Stimulated activated CD4-positive, alpha-beta T cell treated with anti-CD3 and anti-CD28 coated beads, Interleukin-1b, Interleukin-23, amount 100 ng/mL, for 48 hours (primary cell): ENCODE results near the gene RELN.

Source experiments
- DNase-seq: peaks from one replicate; pipeline ENCODE4 v3.0.0-alpha.2; 2020

Gene RELN

DNA sequence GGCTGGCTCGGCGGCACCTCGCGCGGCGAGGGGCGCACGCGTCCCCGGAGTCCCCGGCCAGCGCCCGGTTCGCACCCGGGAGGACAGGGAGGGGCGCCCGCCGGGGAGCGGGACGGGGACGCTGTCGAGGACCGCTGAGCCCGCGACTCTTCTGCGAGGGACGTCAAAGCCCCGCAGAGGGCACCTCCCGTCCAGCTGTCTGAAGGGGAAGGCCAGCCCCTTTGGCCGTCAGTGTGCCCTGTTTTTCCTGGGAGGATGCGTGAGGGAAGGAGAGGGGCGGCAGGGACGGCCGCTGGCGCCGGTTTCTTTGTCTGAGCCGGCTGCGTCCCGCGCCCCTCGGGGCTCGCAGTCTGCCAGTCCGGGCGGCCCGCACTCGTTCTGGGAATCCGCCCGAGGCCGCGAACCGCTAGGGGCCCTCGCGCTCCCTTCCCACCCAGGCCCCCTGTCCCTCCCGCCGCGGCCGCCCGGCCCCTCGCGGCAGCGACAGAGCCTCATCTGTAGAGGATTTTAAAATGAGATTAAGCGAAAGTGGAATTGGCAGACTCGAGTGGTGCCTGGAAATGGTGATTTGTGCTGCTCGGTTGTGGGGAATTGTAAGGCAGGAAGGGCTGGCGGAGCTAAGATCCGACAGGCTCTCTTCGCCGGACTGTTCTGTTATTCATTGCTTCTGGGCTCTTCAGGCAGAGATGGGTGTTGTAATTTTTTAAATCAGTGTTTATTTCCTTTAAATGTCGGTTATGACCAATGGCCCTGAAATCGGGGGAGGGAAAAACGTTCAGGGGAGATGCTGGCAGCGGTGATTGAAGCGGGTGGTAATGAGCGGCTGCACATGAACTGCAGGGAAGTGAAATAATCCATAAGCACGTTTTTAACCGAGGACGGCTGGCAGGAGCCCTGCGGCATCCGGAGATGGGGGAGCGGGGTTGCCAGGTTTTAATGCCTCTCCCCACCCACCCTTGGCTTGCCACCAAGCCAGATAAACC is 618 bp upstream of the RELN start:
- DNase-seq = no peak

DNA sequence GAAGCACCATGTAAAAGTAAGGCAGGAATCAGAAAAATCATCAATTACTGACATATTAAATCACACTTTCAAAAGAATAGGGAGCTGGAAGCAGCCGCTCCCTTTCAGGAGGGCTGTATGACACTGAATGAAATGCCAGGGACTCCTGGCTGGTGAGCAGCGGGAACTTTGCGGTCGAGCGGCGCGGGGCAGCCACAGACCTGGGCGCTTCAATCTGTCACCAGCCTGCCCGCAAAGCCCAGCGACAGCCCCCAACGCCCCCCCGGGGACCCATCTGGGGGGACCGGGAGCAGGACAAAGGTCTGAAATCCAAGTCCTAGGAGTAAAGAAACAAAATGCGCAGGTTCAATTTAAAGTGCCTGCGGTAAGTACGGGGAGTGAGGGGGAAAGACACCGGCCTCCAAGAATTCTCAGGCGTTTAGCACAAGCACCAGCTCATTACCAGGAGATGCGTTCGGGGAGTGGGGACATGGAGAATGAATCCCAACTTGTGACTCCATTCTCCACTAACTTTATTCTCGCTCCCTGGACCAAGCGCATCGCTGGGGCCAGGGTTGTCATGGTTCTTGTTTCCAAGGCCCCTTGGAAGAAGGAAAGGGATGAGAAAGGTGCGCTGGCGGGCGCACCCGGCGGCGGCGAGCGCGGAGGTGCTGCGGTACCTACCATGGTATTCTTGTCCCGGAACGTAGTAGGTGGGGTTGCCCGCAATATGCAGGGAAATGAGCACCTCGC is 824 bp downstream of the RELN start:
- no peak for DNase-seq

DNA sequence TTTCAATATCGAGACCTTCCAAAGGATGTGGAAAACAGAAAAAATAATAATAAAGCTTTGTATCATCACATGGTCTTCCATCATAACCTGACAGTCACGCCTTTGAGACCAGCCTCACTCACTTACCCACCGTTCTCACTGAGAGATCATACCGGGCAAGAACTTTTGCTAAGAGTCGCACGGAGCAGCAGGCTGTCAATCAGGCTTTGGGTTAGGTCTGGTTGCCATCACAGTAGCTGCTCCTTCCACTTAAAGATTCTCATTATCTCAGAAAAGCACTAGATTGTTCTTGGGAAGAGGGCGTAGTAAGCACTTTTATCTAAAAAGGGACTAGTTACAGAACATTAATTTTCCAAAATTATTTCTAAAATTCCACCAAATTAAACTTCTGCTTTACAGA is 2.0 kb downstream of the RELN start:
- no peak for DNase-seq

DNA sequence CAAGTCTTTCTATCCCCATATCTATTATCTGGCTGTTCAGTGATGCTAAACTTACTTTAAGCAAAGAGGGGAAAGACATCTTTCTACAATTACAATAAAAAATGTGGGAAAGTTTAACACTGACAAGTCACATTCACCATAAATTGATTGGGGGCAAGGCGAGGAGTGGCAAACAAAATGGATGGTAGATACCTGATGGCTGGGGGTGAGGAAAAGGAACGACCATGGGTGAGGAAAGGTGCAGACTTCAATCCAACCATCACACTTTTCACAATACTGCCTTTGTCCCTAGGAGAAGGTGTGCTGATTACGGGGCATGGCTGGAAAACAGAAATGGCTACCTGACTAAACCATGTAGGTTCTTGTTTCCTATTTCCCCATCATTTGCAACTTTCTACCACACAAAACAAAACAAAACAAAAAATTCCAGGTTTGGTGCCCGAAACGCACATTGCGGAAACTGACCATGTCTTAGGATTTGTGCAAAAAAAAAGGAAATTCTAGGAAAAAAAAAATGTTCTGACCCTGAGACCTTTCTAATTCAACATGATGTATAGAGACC is 3.8 kb downstream of the RELN start:
- no peak for DNase-seq

DNA sequence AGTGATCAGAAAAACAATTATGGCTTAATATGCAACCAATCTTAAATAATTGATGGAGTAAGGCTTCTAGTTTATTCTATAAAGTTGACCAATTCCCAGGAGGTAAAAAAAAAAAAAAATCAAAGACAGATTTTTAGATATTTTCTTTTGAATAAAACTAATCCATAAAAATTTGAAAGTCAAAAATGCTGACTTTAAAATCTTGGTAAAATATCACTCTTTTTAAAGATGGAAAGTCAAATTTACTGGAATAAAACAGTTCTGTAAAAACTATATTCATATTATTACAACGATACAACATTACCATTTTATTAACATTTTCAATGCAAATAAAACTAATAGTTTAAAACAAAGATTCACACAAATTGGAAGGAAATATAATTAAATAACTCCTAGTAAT is 5.4 kb downstream of the RELN start:
- no peak for DNase-seq

DNA sequence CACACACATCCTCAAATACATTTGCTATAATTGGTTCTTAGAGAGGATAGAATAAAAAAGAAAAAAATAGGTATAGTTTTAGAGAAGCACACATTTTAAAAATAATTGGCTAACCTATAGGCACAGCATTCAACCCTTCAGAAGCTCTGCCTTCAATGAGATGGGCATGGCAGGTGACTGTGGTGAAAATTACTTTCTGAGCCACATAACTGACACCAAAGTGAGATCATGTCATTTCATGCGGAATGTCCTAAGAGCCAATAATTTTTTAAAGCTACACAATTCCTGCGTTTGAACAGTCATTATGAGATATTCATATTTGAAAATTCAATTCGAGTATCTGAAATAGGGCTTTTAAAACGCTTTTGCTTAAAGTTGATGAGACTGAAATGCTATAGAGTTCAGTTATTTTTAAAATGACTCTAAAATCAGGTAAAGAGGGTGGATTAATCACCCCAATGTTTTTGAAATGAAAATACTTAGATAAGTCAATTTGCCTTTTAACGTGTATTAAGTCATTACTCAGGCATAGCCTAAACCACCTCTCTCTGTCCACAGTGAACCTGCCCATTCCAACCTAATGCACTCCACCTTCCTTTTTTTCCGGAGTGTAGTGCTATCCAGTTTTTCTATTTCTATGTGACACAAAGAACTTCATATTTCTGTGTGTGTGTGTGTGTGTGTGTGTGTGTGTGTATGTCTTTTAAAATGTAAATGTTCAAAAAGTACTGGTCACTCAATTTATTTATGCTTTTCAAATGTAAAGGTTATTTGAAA is 6.1 kb downstream of the RELN start:
- DNase-seq = no peak

DNA sequence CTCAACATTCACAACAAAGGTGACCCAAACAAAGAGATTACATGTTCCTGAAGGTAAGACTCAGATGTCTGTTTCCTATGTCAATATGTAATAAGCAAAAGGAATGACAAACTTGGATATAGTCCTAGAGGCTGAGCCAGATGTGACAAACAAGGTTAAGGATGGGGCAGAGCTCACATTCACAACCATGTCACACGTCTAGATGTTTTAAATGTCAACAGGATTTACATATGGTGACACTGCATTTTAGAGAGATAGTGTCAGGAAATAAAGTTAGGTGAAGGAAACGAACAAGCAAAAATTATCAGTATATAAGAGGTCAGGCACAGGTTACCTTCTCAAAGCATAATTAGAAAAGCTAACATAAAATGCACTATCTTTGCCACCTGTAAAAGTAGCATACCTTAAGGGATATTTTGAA is 8.4 kb downstream of the RELN start:
- no peak for DNase-seq

DNA sequence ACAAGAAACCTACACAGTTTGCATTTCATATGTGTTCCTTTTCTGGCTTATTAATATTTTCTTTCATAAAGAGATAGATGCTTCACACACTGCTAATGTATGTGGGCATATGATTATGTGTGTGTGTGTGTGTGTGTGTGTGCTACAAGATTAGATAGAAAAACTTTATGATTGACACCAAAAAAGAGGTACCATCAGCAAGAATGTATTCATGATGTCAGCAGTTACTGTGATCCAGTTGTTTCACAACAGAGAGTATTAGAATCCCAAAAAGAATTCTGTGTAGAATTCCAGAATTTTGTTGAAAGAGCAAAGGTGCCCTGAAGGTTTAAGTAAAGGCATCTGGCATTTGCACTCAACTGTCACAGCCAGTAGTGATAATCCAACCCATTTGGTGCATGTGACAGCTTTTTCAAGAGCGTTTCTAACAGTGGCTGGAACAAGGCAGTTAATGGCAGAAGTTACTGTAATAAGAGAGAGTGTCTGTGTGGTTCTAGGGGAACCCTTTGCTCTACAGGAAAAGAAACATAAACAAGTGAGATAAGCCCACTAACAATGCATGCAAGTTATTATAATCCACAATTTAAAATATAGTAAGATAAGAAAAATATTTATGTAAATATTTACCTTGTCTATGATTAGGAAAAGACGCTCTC is 16.6 kb downstream of the RELN start:
- no peak for DNase-seq

DNA sequence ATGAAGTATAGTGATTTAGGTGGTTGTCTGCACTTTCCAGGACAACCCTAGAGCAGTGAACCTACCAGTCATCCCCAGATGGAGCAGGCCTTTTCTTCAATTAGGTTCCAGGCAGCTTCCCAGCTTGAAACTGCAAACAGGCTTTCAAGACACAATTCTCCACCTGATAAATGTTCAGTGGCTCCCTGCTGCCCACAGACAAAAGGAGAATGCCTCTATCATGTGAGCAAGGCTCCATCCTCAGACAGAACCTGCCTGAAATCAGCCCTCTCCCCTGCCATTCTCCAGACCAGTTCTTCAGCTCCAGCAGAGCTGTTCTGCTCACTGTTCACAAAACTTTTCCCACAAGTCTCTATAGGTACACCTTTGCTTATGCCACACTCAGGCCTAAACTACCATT is 22.1 kb downstream of the RELN start:
- no peak for DNase-seq

DNA sequence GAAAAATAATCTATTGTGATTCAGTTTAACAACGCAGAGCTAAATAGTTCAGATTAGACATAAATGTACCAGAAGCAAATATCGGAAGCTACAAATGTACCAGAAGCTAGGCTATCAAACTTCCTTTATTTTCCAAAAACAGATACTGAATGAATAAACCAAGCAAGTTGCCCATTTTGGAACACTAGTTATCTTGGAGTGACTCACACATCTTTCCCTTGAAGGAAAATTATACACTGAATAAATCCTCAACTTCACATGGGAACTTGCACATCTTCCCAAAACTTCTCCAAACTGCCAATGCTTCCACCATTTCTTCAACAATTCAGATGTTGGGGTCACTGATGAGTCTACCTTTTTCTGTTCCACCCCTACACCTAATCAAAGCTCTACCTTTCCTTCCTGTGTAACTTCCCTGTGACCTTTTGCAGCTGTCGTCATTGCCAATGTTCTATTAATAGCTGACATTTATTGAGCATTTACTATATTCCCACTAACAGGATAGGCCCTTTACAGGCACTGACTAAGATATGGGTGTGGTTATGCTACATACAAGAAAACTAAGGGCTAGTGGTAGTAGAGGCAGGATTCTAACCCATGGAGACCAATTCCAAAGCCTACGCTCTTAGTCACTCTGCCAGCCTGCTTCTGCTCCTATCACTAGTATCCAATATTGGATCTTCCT is 22.7 kb downstream of the RELN start:
- no peak for DNase-seq

DNA sequence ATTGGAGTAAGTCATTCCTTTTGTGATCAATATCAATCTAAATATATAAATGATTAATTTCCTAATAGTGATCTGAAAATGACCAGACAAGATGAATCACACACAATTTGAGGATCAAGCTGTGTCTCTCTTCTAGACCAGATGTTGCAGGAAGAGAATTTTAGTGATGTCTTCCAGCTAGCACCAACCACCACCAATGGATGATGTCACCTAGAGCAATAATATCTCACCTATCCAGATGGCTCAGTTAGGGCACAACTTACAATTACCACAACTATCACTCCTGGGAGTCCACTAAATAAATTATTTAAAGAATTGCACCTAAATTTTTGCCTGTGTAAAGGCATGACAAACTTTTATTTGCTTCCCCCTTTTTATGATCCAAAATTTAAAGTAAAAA is 25.2 kb downstream of the RELN start:
- no peak for DNase-seq

DNA sequence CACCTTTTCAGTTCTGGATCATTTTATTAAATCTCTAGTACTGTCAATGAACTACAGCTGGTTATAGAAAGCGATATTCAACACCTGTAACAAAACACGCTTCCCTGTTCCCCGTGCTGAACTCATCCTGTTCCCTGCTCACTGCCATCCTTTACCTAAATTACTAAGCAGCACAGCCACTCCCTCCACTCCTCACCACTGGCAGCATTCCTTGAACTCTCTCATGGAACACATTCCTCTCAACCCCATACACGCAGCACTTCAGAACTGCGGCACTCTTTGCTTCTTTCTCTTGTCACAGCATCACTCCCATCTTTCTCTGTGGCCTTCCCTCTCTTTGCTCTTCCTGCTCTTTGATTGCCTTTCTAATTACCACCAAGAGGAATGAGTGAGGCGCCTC is 27.4 kb downstream of the RELN start:
- no peak for DNase-seq

DNA sequence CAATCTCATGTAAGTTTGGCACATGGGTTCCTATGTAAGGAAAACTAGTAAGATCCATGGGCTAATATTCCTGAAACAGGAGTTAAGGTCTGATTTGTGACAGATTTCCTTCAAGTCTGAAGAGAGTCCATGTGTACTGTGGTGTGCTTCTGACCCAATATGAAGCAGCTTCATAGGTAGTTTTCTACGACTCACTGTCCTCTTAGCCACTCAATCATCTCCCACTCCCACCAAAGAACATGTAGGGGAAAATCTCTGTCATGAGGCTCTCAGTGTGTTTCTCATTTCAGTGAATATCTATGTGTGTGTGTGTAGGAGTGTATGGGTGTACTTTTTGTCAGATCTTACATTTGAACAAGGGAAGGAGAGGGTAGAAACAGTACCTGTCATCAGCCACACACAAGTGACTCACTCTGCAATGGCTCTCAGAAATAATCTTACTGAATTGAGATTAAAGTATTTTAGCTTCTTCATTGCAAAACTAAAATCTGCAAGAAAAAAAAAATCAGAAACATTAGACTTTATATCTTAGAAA is 31.1 kb downstream of the RELN start:
- no peak for DNase-seq

DNA sequence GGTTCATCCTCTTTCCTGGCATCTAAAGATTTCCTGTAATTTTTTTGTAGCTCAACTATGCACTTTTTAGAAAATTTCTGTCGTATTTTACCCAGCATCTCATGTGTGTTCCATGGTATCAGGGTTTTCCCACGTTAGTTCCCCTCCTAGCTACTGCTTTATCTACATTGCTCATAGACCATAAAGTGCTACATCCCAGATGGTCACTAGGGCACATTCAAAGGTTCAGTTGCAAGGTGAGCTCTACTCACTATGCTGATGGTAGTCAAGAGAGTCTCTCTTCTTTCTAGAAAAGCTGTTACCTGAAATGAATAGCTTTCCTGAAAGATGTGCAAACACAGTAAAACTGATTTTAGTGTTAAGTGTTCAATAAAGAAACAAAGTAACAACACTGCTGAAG is 33.5 kb downstream of the RELN start:
- no peak for DNase-seq

DNA sequence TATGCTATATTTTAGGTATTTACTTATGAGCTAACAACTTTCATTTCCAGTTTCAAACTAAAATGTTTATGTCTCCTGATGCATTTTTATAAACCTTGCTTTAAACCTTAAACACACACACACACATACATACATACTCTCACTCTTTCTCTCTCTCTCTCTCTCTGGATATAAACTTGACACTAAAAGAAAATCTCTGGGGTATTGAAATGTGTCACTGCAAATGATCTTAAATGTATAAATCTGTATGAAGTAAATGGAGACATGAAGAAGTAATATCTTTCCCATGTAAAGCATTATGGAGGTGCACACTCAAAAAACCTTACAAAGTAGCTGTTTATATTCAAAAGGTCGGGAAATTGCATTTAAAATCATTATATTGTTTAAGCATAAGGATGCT is 37.0 kb downstream of the RELN start:
- no peak for DNase-seq

DNA sequence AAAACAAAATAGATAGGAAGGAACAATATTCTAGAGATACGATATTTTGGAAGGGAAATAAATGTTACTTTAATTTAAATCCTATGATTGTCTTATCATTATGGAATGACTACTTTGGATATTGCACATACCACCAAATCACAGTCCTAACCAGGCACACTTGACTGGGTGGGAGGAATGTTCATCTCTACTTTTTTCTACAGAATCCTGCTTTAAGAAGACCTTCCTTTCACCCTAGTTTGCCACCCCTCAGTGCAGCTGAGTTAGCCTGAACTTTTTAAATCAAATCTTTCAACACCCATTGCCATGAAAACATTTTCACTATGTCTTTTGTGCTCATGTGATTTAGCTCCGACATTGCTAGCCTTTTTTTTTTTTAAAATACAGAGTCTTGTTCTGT is 38.1 kb downstream of the RELN start:
- DNase-seq = no peak

DNA sequence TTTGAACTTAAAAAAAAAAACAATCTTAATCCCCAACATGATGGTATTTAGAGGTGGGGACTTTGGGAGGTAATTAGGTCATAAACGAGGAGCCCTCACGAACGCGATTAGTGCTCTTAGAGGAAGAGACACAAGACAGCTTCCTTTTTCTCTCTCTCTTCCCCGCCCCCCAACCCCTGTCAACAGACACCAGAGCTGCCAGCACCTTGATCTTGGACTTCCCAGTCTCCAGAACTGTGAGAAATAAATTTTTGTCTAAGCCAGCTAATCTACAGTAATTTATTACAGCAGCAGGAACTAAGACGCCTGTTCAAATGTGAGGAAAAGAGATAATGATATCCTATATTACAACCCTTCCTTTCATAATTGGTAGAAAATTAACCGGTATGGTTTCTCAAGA is 40.1 kb downstream of the RELN start:
- no peak for DNase-seq

DNA sequence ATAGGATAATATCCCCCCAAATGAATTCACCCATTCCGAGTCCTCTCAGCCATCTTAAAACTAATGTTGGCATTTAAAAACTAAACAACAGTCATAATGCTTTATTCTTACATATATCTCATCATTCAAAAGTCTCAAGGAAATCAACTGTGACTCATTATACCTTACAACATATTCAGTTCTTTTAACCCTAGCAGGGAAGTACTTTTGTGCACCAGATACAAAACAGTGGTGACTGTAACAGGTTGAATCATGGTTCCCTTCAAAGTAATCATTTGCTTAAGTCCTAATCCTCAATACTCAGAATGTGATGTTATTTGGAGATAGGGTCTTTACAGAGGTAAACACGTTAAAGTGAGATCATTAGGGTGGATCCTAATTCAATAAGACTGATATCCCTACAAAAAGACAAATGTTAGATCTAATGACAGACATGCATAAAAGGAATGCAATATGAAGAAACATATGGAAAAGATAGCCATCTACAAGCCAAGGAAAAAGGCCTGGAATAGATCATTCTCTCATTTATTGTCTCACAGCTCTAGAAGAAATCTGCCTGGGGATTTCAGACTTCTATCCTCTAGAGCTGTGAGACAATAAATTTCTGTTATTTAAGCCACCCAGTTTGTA is 42.3 kb downstream of the RELN start:
- DNase-seq = no peak

DNA sequence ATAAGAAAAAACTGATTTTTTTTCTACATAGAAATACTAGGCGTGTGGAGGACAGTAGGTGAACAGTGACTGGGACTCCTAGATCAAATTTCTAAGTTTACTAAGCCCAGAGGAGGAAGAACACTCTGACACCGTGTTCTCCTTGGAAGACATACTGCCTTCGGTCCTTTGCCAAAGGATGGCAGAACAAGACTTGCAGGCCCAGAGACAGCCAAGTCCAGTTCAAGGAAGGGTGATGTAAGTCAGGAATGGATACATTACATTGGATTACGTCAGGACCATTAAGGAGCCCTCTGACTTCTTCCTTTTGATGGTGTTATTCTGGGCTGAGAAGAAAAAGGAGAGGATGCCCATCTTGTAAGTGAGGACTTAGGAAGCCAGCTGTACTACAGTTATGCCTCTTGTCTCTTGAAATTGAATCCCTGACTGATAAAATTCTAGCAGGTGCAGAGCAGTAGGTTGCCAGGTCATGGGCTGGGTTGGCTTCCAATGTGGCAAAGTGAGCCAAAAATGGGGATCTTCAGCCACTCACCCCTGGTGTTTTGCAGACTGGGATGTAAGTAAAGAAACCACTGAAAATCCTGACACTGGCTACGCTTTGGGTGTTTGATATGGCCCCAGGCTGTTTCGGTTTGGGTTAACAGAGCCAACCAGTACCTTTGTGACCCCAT is 45.1 kb downstream of the RELN start:
- DNase-seq = no peak

DNA sequence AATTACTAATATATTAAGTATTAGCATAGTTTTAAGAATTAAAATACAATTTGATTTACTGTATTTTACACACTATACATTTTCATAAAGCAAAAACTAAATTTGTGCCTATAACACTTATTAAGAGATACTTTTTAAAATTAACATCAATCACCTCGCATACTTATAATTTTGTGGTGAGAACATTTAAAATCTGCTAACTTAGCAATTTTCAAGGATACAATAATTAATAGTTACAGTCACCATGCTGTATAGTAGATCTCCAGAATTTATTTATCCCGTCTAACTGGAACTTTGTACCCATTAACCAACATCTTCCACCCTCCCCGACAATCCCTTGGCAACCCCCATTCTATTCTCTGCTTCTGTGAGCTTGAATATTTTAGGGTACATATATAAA is 47.5 kb downstream of the RELN start:
- DNase-seq = no peak
